OCI-LY1 (cell line): ENCODE measurements around the gene ATP1B3.
"Not testable (repeated sequence)": the region's sequence is repeated elsewhere in the genome, so short reads cannot be mapped to it uniquely, and the experiment has no call there.

Experiments
- H2AFZ ChIP-seq: fragments of 200-600 bp; sonication (generic), shearing (Covaris generic); 2 replicates; pipeline ENCODE4 v1.6.0; 2014; ENCODE audit warnings: antibody characterized with exemption, mild to moderate bottlenecking, low read length
- H3F3A ChIP-seq: fragments of 200-600 bp; sonication (generic), shearing (Covaris generic); 2 replicates; pipeline ENCODE4 v1.6.0; 2014; ENCODE audit warnings: mild to moderate bottlenecking, antibody characterized with exemption, low read length, moderate library complexity; ENCODE audit not compliant: insufficient read depth
- H3K27ac ChIP-seq: fragments of 200-600 bp; sonication (generic); 2 replicates; pipeline ENCODE4 v1.5.1; 2014; ENCODE audit warnings: low read length, mixed run types, mild to moderate bottlenecking, low read depth; ENCODE audit not compliant: poor library complexity, severe bottlenecking
- H3K27me3 ChIP-seq: fragments of 200-600 bp; sonication (generic); 2 replicates; pipeline ENCODE4 v1.6.0; 2014; ENCODE audit warnings: antibody characterized with exemption, mild to moderate bottlenecking, low read length, moderate library complexity; ENCODE audit not compliant: insufficient read depth
- H3K36me3 ChIP-seq: fragments of 200-600 bp; sonication (generic); 2 replicates; pipeline ENCODE4 v1.6.1; 2014; ENCODE audit warnings: mild to moderate bottlenecking, antibody characterized with exemption, low read length, moderate library complexity, mixed read lengths; ENCODE audit not compliant: insufficient read depth
- H3K4me1 ChIP-seq: fragments of 200-600 bp; sonication (generic); 2 replicates; pipeline ENCODE4 v1.5.1; 2014; ENCODE audit warnings: mild to moderate bottlenecking, low read length, moderate library complexity; ENCODE audit not compliant: insufficient read depth, severe bottlenecking
- H3K4me2 ChIP-seq: fragments of 200-600 bp; sonication (generic), shearing (Covaris generic); 2 replicates; pipeline ENCODE4 v1.6.1; 2014; ENCODE audit warnings: low read length
- H3K4me3 ChIP-seq: fragments of 200-600 bp; sonication (generic); 2 replicates; pipeline ENCODE4 v1.5.1; 2014; ENCODE audit warnings: low read length, low read depth, mild to moderate bottlenecking, mixed read lengths; ENCODE audit not compliant: poor library complexity, severe bottlenecking
- H3K79me2 ChIP-seq: fragments of 200-600 bp; shearing (Covaris generic); 2 replicates; pipeline ENCODE4 v1.6.1; 2016; ENCODE audit warnings: mixed run types, low read length, mixed read lengths; ENCODE audit not compliant: insufficient read depth
- H3K9ac ChIP-seq: fragments of 200-600 bp; sonication (generic), shearing (Covaris generic); 2 replicates; pipeline ENCODE4 v1.6.1; 2014; ENCODE audit warnings: mild to moderate bottlenecking, low read length, mixed read lengths
- H3K9me2 ChIP-seq: fragments of 200-600 bp; sonication (generic), shearing (Covaris generic); 2 replicates; pipeline ENCODE4 v1.6.1; 2014; ENCODE audit warnings: low read depth, mild to moderate bottlenecking, low read length, mixed read lengths
- H3K9me3 ChIP-seq: fragments of 200-600 bp; shearing (Covaris generic); 2 replicates; pipeline ENCODE4 v1.6.1; 2014; ENCODE audit warnings: low read length, mixed read lengths
- H4K20me1 ChIP-seq: fragments of 200-600 bp; sonication (generic), shearing (Covaris generic); 2 replicates; pipeline ENCODE4 v1.6.0; 2016; ENCODE audit warnings: mild to moderate bottlenecking, low read length; ENCODE audit not compliant: insufficient read depth
- CTCF ChIP-seq: fragments of 200-600 bp; sonication (generic), shearing (Covaris generic); IDR thresholded peaks from 2 replicates; pipeline ENCODE4 v1.5.1; 2017; ENCODE audit warnings: mild to moderate bottlenecking, antibody characterized with exemption, low read length, moderate library complexity, mixed read lengths
- EZH2 ChIP-seq: fragments of 200-600 bp; sonication (generic), shearing (Covaris generic); IDR thresholded peaks from 2 replicates; pipeline ENCODE4 v1.8.0; 2017; ENCODE audit warnings: borderline replicate concordance, mixed run types, mild to moderate bottlenecking, antibody characterized with exemption, low read length, moderate library complexity, mixed read lengths

Gene ATP1B3

GRCh38 chr3:141915766-141916165 lies 39.3 kb downstream of the ATP1B3 start:
- no peak overlapping the region for H3K4me2 ChIP-seq
- no peaks in the 10 kb centered on the region for H3K4me1 ChIP-seq
- H4K20me1 ChIP-seq, result no peaks in the 10 kb centered on the region
- H3K36me3 ChIP-seq, result peaks cover 88% of the 10 kb centered on the region
- no peaks in the 10 kb centered on the region for H3K9me3 ChIP-seq
- no peaks in the 10 kb centered on the region for H3K79me2 ChIP-seq
- H3K9ac ChIP-seq, result no peak overlapping the region
- H3K9me2 ChIP-seq, result no peaks in the 10 kb centered on the region
- no peaks in the 10 kb centered on the region for H3K27me3 ChIP-seq
- no peak overlapping the region for H2AFZ ChIP-seq
- no peak overlapping the region for H3K27ac ChIP-seq
- H3F3A ChIP-seq, result peaks cover 3% of the 10 kb centered on the region; the same call in 1 of the 2 replicates
- no peak overlapping the region for H3K4me3 ChIP-seq
- TF ChIP-seq CTCF (no peak), EZH2 (no peak)

GRCh38 chr3:141920701-141921100 lies 44.3 kb downstream of the ATP1B3 start:
- Histone ChIP-seq H3K36me3 (peaks cover 87% of the 10 kb centered on the region), H3K9me3 (no peaks in the 10 kb centered on the region), H3K4me3 (no peak overlapping the region)

GRCh38 chr3:141921316-141921715 lies 44.9 kb downstream of the ATP1B3 start:
- H3K27ac ChIP-seq, result no peak overlapping the region
- TF ChIP-seq EZH2 (no peak), CTCF (no peak)
- H3K79me2 ChIP-seq, result no peaks in the 10 kb centered on the region
- H3K9me2 ChIP-seq, result no peaks in the 10 kb centered on the region
- H3K4me2 ChIP-seq, result no peak overlapping the region
- H3K27me3 ChIP-seq, result no peaks in the 10 kb centered on the region
- H4K20me1 ChIP-seq, result no peaks in the 10 kb centered on the region
- no peak overlapping the region for H2AFZ ChIP-seq
- no peaks in the 10 kb centered on the region for H3K9me3 ChIP-seq
- H3K4me3 ChIP-seq, result no peak overlapping the region
- H3K9ac ChIP-seq, result no peak overlapping the region
- H3F3A ChIP-seq, result no peaks in the 10 kb centered on the region
- no peaks in the 10 kb centered on the region for H3K4me1 ChIP-seq
- peaks cover 87% of the 10 kb centered on the region for H3K36me3 ChIP-seq

More at GRCh38 chr3:141920701-141921100, 44.3 kb downstream of the ATP1B3 start:
- H3K4me2 ChIP-seq, result no peak overlapping the region
- no peaks in the 10 kb centered on the region for H4K20me1 ChIP-seq
- no peak overlapping the region for H2AFZ ChIP-seq
- H3K79me2 ChIP-seq, result no peaks in the 10 kb centered on the region
- H3K27ac ChIP-seq, result no peak overlapping the region
- no peaks in the 10 kb centered on the region for H3K4me1 ChIP-seq
- no peak overlapping the region for H3K9ac ChIP-seq
- no peaks in the 10 kb centered on the region for H3K9me2 ChIP-seq
- no peaks in the 10 kb centered on the region for H3F3A ChIP-seq
- no peaks in the 10 kb centered on the region for H3K27me3 ChIP-seq
- TF ChIP-seq EZH2 (no peak), CTCF (no peak)

GRCh38 chr3:141925677-141926076 lies 49.2 kb downstream of the ATP1B3 start:
- H3K4me3 ChIP-seq, H3K27me3 ChIP-seq, H3K9me2 ChIP-seq, H2AFZ ChIP-seq, H3K4me1 ChIP-seq, H3K9ac ChIP-seq, H4K20me1 ChIP-seq, H3K9me3 ChIP-seq, H3K4me2 ChIP-seq, H3K79me2 ChIP-seq, H3K27ac ChIP-seq, H3F3A ChIP-seq: not testable (repeated sequence)
- H3K36me3 ChIP-seq, result peaks cover 87% of the 10 kb centered on the region
